Peyer's patch (tissue), 4 donors: ENCODE results near the gene FN1.

ENCODE experiments used
- CTCF ChIP-seq, 6 experiments: fragments of 450-650 bp in 4 of 6; fragments of 200-600 bp in 2 of 6; sonication (generic) in 1 of 6; IDR thresholded peaks; one replicate each; pipeline ENCODE4 v1.5.1; 2017 to 2019; ENCODE audit warnings: antibody characterized with exemption in 6 of 6, mild to moderate bottlenecking in 3 of 6, moderate library complexity in 1 of 6
- POLR2A ChIP-seq, 2 donors: fragments of 450-650 bp; IDR thresholded peaks; one replicate each; pipeline ENCODE4 v1.5.1; 2017; ENCODE audit warnings: antibody characterized with exemption in 2 of 2, mild to moderate bottlenecking in 2 of 2, moderate library complexity in 2 of 2

- TF ChIP-seq POLR2A (IDR thresholded peaks at IDR 0.05) (no peak), CTCF (IDR thresholded peaks at IDR 0.05) (no peak)
Measured at GRCh38 chr2:215414674-215415073, 21.2 kb downstream of the FN1 start.
